Caco-2 (cell line): ENCODE measurements around the gene RHOB. TPM values are rescaled to one million over a fixed set of nuclear protein-coding genes. Genes with fewer than 3 reads are reported as not detected.
"Not testable (repeated sequence)": the region's sequence is repeated elsewhere in the genome, so short reads cannot be mapped to it uniquely, and the experiment has no call there.

Source experiments
- BruUV-seq: library from RNA; stranded (reverse); fragments of 400-500 nt; replicated peaks from 2 replicates; lab custom pipeline; 2021; lab: Mats Ljungman, UMichigan
- CTCF ChIA-PET: fragments of 300-600 bp; sonication (Branson Sonifier 250); formaldehyde crosslinking; loops from one replicate; lab custom pipeline; 2022; ENCODE audit warnings: antibody characterized with exemption; lab: Charles Lee
- POLR2A ChIA-PET: fragments of 300-600 bp; sonication (Branson Sonifier 250); formaldehyde crosslinking; loops from one replicate; lab custom pipeline; 2022; ENCODE audit warnings: antibody characterized with exemption; lab: Charles Lee
- DNase-seq, 2 experiments: peaks; one replicate each; pipeline versions ENCODE4 v3.0.0 to v3.0.0-alpha.2; 2020 to 2022
- H3K27me3 ChIP-seq: replicated peaks from 2 replicates; pipeline ENCODE4 v1.6.0; 2011; ENCODE audit warnings: low read length; ENCODE audit not compliant: control insufficient read depth, insufficient read depth
- H3K36me3 ChIP-seq: 2 replicates; pipeline ENCODE4 v1.5.1; 2011; ENCODE audit warnings: low read length; ENCODE audit not compliant: control insufficient read depth, insufficient read depth
- H3K4me1 ChIP-seq: fragments of 250-450 bp; sonication (Bioruptor Pico); 2 replicates; pipeline ENCODE4 v1.5.1; 2020; ENCODE audit warnings: mild to moderate bottlenecking
- H3K4me3 ChIP-seq: 2 replicates; pipeline ENCODE4 v1.5.1; 2011; ENCODE audit warnings: low read depth, mild to moderate bottlenecking, control low read depth, low read length
- H3K9me3 ChIP-seq: fragments of 250-450 bp; sonication (Bioruptor Pico); 2 replicates; pipeline ENCODE4 v1.5.1; 2020; ENCODE audit warnings: mild to moderate bottlenecking, moderate library complexity
- H3K27ac Mint-ChIP-seq: one replicate; pipeline ENCODE4 v1.8.0; 2022; ENCODE audit warnings: mixed read lengths; ENCODE audit not compliant: unreplicated experiment
- H3K27me3 Mint-ChIP-seq: one replicate; pipeline ENCODE4 v1.8.0; 2022; ENCODE audit warnings: mixed read lengths; ENCODE audit not compliant: insufficient read depth, unreplicated experiment
- H3K36me3 Mint-ChIP-seq: one replicate; pipeline ENCODE4 v1.8.0; 2022; ENCODE audit warnings: mild to moderate bottlenecking, mixed read lengths; ENCODE audit not compliant: insufficient read depth, unreplicated experiment
- H3K4me1 Mint-ChIP-seq: one replicate; pipeline ENCODE4 v1.8.0; 2022; ENCODE audit warnings: low read depth, mixed read lengths; ENCODE audit not compliant: unreplicated experiment
- H3K4me3 Mint-ChIP-seq: one replicate; pipeline ENCODE4 v1.8.0; 2022; ENCODE audit warnings: mild to moderate bottlenecking, moderate library complexity, mixed read lengths; ENCODE audit not compliant: unreplicated experiment
- H3K9me3 Mint-ChIP-seq: one replicate; pipeline ENCODE4 v1.8.0; 2022; ENCODE audit warnings: mixed read lengths; ENCODE audit not compliant: unreplicated experiment
- CTCF ChIP-seq, 2 experiments: fragments of 200-600 bp in 1 of 2; IDR thresholded peaks; 1 replicate in 1 of 2; 2 replicates in 1 of 2; pipeline versions ENCODE4 v1.5.1 to v1.8.0; 2011 to 2022; ENCODE audit warnings: antibody characterized with exemption in 1 of 2, control low read depth in 1 of 2, inconsistent platforms in 1 of 2, low read depth in 1 of 2, low read length in 1 of 2, mild to moderate bottlenecking in 1 of 2, moderate library complexity in 1 of 2; ENCODE audit not compliant: insufficient read depth in 1 of 2, severe bottlenecking in 1 of 2, unreplicated experiment in 1 of 2
- intact Hi-C: fragments of 100-400 bp; cut with micrococcal nuclease; formaldehyde crosslinking; loops from one replicate; pipeline ENCODE4 v1.10.0; 2022; ENCODE audit not compliant: unreplicated experiment
- total RNA-seq: library from RNA; stranded (reverse); gene quantifications from 2 replicates; pipeline ENCODE4 v1.2.3, GENCODE V29; 2022

RHOB gene
- total RNA-seq, 1 experiment from 2014 or later: 20.8 TPM

DNA sequence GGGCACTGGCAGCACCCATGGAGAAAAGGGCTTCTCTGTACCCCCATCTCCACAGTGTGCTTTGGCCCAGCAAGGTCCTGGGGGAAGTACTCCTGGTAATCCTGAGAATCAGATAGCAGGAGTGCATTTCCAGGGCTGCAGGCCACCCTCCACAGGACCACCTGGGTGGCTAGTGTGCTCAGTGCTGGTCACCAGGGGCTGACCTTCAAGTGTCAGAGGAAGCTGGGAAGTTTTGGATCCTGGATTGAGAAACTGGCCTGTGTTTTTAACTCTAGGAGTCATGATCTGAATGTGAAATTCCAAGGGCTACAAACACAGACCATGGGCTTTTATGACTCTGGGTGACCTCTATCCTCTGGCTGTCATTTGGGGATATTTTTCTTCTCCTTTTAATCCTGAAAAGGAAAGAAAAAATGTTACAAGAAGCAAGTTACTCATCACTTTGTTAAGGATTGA is 9.3 kb downstream of the RHOB start:
- H3K4me1 ChIP-seq: peaks cover 2% of the 10 kb centered on the region; the same call in 1 of the 2 replicates
- H3K9me3 ChIP-seq: no peaks in the 10 kb centered on the region
- H3K4me3 Mint-ChIP-seq: no peak overlapping the region
- H3K4me3 ChIP-seq: no peak overlapping the region
- no TSS peak for BruUV-seq
- no peaks in the 10 kb centered on the region for H3K36me3 ChIP-seq
- CTCF ChIA-PET: no interaction called here
- no peak overlapping the region for H3K27ac Mint-ChIP-seq
- no peak for DNase-seq
- H3K36me3 Mint-ChIP-seq: no peaks in the 10 kb centered on the region
- TF ChIP-seq CTCF (IDR thresholded peaks at IDR 0.05; ENCODE audit: insufficient read depth in 1 of 2, low read depth in 1 of 2, low read length in 1 of 2, severe bottlenecking in 1 of 2, unreplicated experiment in 1 of 2): no peak
- intact Hi-C loops: no loop called here
- peaks cover 8% of the 10 kb centered on the region for H3K9me3 Mint-ChIP-seq
- POLR2A ChIA-PET: interaction anchor here (3.5 kb wide), 1 partner anchor 9 kb away, joined by 17 read pairs; the partner anchor contains the start of gene RHOB
- no peaks in the 10 kb centered on the region for H3K4me1 Mint-ChIP-seq
- no peaks in the 10 kb centered on the region for H3K27me3 ChIP-seq
- peaks cover 8% of the 10 kb centered on the region for H3K27me3 Mint-ChIP-seq

- Mint-ChIP-seq H3K4me3 (no peak overlapping the region), H3K9me3 (peaks cover 15% of the 10 kb centered on the region), H3K27ac (no peak overlapping the region), H3K36me3 (no peaks in the 10 kb centered on the region), H3K4me1 (no peaks in the 10 kb centered on the region), H3K27me3 (peaks cover 14% of the 10 kb centered on the region)
- ChIA-PET CTCF (no interaction called here), POLR2A (interaction anchor here (3.5 kb wide), 1 partner anchor 10 kb away, joined by 17 read pairs; the partner anchor contains the start of gene RHOB)
- intact Hi-C loops: no loop called here
- no peaks in the 10 kb centered on the region for H3K36me3 ChIP-seq
- no peaks in the 10 kb centered on the region for H3K4me1 ChIP-seq
- DNase-seq: no peak
- no peak overlapping the region for H3K4me3 ChIP-seq
- H3K9me3 ChIP-seq: no peaks in the 10 kb centered on the region
- BruUV-seq: no TSS peak
- TF ChIP-seq CTCF (IDR thresholded peaks at IDR 0.05; ENCODE audit: insufficient read depth in 1 of 2, low read depth in 1 of 2, low read length in 1 of 2, severe bottlenecking in 1 of 2, unreplicated experiment in 1 of 2): no peak
- H3K27me3 ChIP-seq: no peaks in the 10 kb centered on the region
These were observed 10.0 kb downstream of the RHOB start for GRCh38 chr2:20456636-20457426.

- Histone ChIP-seq H3K4me3 (no peak overlapping the region), H3K9me3 (no peaks in the 10 kb centered on the region), H3K27me3 (no peaks in the 10 kb centered on the region), H3K4me1 (no peaks in the 10 kb centered on the region), H3K36me3 (no peaks in the 10 kb centered on the region)
- intact Hi-C loops: no loop called here
- no peak for TF ChIP-seq CTCF (IDR thresholded peaks at IDR 0.05; ENCODE audit: insufficient read depth in 1 of 2, low read depth in 1 of 2, low read length in 1 of 2, severe bottlenecking in 1 of 2, unreplicated experiment in 1 of 2)
- Mint-ChIP-seq H3K36me3 (no peaks in the 10 kb centered on the region), H3K4me3 (no peak overlapping the region), H3K4me1 (no peaks in the 10 kb centered on the region), H3K9me3 (peaks cover 15% of the 10 kb centered on the region), H3K27me3 (peaks cover 14% of the 10 kb centered on the region), H3K27ac (no peak overlapping the region)
- no TSS peak for BruUV-seq
- ChIA-PET POLR2A (interaction anchor here (3.5 kb wide), 1 partner anchor 11 kb away, joined by 17 read pairs; the partner anchor contains the start of gene RHOB), CTCF (no interaction called here)
- DNase-seq: no peak
These were observed 11.1 kb downstream of the RHOB start for GRCh38 chr2:20457661-20458630.

- H3K9me3 ChIP-seq, DNase-seq, H3K4me3 ChIP-seq, intact Hi-C loops, H3K36me3 Mint-ChIP-seq, H3K27ac Mint-ChIP-seq, BruUV-seq, H3K4me3 Mint-ChIP-seq, H3K4me1 Mint-ChIP-seq, H3K36me3 ChIP-seq, CTCF ChIA-PET, H3K4me1 ChIP-seq, H3K27me3 ChIP-seq: not testable (repeated sequence)
- Mint-ChIP-seq H3K9me3 (peaks cover 15% of the 10 kb centered on the region), H3K27me3 (peaks cover 14% of the 10 kb centered on the region)
- POLR2A ChIA-PET: interaction anchor here (1.0 kb wide), 1 partner anchor 12 kb away, joined by 3 read pairs; the partner anchor contains the start of gene RHOB
These were observed 12.0 kb downstream of the RHOB start for GRCh38 chr2:20458737-20459484.
